GM18508 (cell line): ENCODE data around the gene KRTAP12-4.
"Not testable (repeated sequence)": the region's sequence is repeated elsewhere in the genome, so short reads cannot be mapped to it uniquely, and the experiment has no call there.

Experiments
- ATAC-seq: cut with Tn5 transposase; IDR thresholded peaks from one replicate; pipeline ENCODE4 v1.9.1; 2021; ENCODE audit warnings: moderate number of reproducible peaks; ENCODE audit not compliant: insufficient read depth, unreplicated experiment

KRTAP12-4 gene

GRCh38 chr21:44687671-44688070 lies 33.2 kb upstream of the KRTAP12-4 start:
- no peak for ATAC-seq

- ATAC-seq: no peak
Observed at GRCh38 chr21:44686843-44687561, 32.5 kb upstream of the KRTAP12-4 start.

- no peak for ATAC-seq
Observed at GRCh38 chr21:44686000-44686781, 31.7 kb upstream of the KRTAP12-4 start.

- not testable (repeated sequence) for ATAC-seq
Observed at GRCh38 chr21:44685050-44685449, 30.6 kb upstream of the KRTAP12-4 start.

GRCh38 chr21:44684483-44684882 lies 30.0 kb upstream of the KRTAP12-4 start:
- ATAC-seq: no peak

- ATAC-seq: no peak
Observed at GRCh38 chr21:44684077-44684476, 29.6 kb upstream of the KRTAP12-4 start.

GRCh38 chr21:44682580-44683151 lies 28.2 kb upstream of the KRTAP12-4 start:
- no peak for ATAC-seq

- ATAC-seq: no peak
Observed at GRCh38 chr21:44681861-44682579, 27.6 kb upstream of the KRTAP12-4 start, which contains the start of gene KRTAP12-1. TSS of gene KRTAP12-1 (minus strand) at chr21:44682163. CDS start at chr21:44682123, 40 bp downstream.

- no peak for ATAC-seq
Observed at GRCh38 chr21:44681152-44681551, 26.7 kb upstream of the KRTAP12-4 start.

- no peak for ATAC-seq
Observed at GRCh38 chr21:44677881-44678280, 23.4 kb upstream of the KRTAP12-4 start.

GRCh38 chr21:44671911-44672310 lies 17.5 kb upstream of the KRTAP12-4 start:
- no peak for ATAC-seq

GRCh38 chr21:44670642-44671432 lies 16.4 kb upstream of the KRTAP12-4 start:
- ATAC-seq: no peak

- no peak for ATAC-seq
Observed at GRCh38 chr21:44667612-44668011, 13.2 kb upstream of the KRTAP12-4 start.

- ATAC-seq: no peak
Observed at GRCh38 chr21:44666401-44667320, 12.2 kb upstream of the KRTAP12-4 start, which contains the start of gene KRTAP12-2. TSS of gene KRTAP12-2 (minus strand) at chr21:44666927. CDS start at chr21:44666886, 41 bp downstream.

GRCh38 chr21:44664691-44665090 lies 10.2 kb upstream of the KRTAP12-4 start:
- no peak for ATAC-seq

- not testable (repeated sequence) for ATAC-seq
Observed at GRCh38 chr21:44661567-44661966, 7.1 kb upstream of the KRTAP12-4 start.

- no peak for ATAC-seq
Observed at GRCh38 chr21:44658913-44659595, 4.6 kb upstream of the KRTAP12-4 start.

GRCh38 chr21:44658541-44658910 lies 4.1 kb upstream of the KRTAP12-4 start:
- no peak for ATAC-seq
